SU-DHL-6 (cell line): ENCODE data around the gene SH3PXD2A.

Experiments used
- CTCF ChIP-seq: fragments of 200-600 bp; sonication (generic); IDR thresholded peaks from one replicate; pipeline ENCODE4 v1.5.1; 2017; ENCODE audit warnings: antibody characterized with exemption, mild to moderate bottlenecking, low read length, moderate library complexity; ENCODE audit not compliant: insufficient read depth, poor library complexity, severe bottlenecking
- EZH2phosphoT487 ChIP-seq: fragments of 200-600 bp; sonication (generic), shearing (Covaris generic); conservative IDR thresholded peaks from 2 replicates; pipeline ENCODE4 v1.6.1; 2018; ENCODE audit warnings: mild to moderate bottlenecking, antibody characterized with exemption, low read length, moderate library complexity, mixed read lengths

DNA sequence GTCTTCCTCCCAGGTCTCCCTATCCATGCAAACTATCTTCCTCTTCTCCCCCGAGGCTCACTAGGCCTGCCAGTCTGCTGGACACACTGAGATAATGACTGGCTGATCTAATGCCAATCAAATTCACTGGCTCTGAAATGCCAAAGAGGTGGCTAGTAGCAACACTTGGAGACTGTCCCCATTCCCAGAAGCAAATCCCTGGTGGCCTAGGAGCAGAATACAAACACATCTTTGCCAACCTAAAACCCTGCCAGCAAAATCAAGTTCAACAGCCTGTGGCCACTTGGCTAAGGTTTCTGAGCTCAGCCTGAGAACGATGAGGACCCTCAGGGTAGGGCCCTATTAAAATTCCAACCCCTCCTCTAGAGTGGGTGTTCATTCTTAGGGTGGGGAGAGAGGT is 46.6 kb downstream of the SH3PXD2A start:
- no peak for TF ChIP-seq CTCF
- TF ChIP-seq EZH2phosphoT487 = no peak
